Peyer's patch (tissue), 4 donors: ENCODE results near the gene FIZ1.

Source experiments
- POLR2A ChIP-seq, 2 donors: fragments of 450-650 bp; IDR thresholded peaks; one replicate each; pipeline ENCODE4 v1.5.1; 2017; ENCODE audit warnings: antibody characterized with exemption in 2 of 2, mild to moderate bottlenecking in 2 of 2, moderate library complexity in 2 of 2
- TF ChIP-seq, protein P1 (sequence below), 6 experiments: fragments of 450-650 bp in 4 of 6; fragments of 200-600 bp in 2 of 6; sonication (generic) in 1 of 6; IDR thresholded peaks; one replicate each; pipeline ENCODE4 v1.5.1; 2017 to 2019; ENCODE audit warnings: antibody characterized with exemption in 6 of 6, mild to moderate bottlenecking in 3 of 6, moderate library complexity in 1 of 6

DNA sequence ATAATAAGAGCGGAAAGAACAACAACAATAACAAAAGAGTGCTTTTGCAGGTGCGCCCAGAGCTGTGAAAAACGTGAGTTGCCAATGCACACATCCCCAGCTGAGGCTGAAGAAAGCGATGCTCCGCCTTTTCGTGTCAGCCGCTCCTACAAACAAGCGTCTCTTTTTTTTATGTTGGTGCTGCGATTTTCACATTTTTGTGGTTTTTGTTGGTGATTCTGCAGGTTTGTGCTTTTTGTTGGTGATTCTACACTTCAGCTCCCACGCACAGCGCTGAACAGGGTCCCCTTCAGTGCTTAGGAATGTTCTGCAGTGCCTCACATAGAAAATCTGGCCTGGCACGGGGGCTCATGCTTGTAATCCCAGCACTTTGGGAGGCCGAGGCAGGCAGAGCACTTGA, 46.7 kb downstream of the FIZ1 start:
- TF ChIP-seq, protein P1, sequence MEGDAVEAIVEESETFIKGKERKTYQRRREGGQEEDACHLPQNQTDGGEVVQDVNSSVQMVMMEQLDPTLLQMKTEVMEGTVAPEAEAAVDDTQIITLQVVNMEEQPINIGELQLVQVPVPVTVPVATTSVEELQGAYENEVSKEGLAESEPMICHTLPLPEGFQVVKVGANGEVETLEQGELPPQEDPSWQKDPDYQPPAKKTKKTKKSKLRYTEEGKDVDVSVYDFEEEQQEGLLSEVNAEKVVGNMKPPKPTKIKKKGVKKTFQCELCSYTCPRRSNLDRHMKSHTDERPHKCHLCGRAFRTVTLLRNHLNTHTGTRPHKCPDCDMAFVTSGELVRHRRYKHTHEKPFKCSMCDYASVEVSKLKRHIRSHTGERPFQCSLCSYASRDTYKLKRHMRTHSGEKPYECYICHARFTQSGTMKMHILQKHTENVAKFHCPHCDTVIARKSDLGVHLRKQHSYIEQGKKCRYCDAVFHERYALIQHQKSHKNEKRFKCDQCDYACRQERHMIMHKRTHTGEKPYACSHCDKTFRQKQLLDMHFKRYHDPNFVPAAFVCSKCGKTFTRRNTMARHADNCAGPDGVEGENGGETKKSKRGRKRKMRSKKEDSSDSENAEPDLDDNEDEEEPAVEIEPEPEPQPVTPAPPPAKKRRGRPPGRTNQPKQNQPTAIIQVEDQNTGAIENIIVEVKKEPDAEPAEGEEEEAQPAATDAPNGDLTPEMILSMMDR (IDR thresholded peaks at IDR 0.05): no peak
- no peak for TF ChIP-seq POLR2A (IDR thresholded peaks at IDR 0.05)
